ENCODE results near the gene ELL.

ELL gene

DNA sequence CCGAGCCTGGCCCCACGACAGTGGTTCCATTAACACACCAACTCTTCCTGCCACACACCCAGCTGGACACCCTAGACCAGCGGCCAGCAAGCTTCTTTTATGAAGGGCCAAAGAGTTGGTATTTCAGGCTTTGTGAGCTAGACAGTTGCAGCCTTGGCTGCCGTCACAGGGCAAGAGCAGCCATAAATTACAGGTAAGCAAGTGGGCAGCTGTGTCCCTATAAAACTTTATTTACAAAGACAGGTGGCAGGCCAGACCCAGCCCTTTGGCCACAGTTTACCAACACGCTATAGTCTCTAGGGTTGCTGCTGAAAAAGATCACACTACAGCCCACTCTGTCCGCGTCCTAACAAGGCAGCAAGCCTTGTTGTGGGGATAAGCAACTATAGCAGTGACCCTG lies 13.3 kb downstream of the ELL start:
- no peak overlapping the region for H3K9ac ChIP-seq (ENCODE audit: low read length)
- H3K27me3 ChIP-seq (ENCODE audit: control insufficient read depth, insufficient read depth, low read length): no peaks in the 10 kb centered on the region
- H3K36me3 ChIP-seq (ENCODE audit: control insufficient read depth, insufficient read depth, low read length): no peaks in the 10 kb centered on the region
- no peak overlapping the region for H3K4me3 ChIP-seq (ENCODE audit: low read length)
- no peaks in the 10 kb centered on the region for H3K9me3 ChIP-seq (ENCODE audit: control insufficient read depth, low read length)
- H3K4me1 ChIP-seq (ENCODE audit: control insufficient read depth, insufficient read depth, low read length): peaks cover 48% of the 10 kb centered on the region

- H3K36me3 ChIP-seq (ENCODE audit: control insufficient read depth, insufficient read depth, low read length): no peaks in the 10 kb centered on the region
- peaks cover 52% of the 10 kb centered on the region for H3K4me1 ChIP-seq (ENCODE audit: control insufficient read depth, insufficient read depth, low read length)
- no peaks in the 10 kb centered on the region for H3K27me3 ChIP-seq (ENCODE audit: control insufficient read depth, insufficient read depth, low read length)
- no peak overlapping the region for H3K9ac ChIP-seq (ENCODE audit: low read length)
- H3K9me3 ChIP-seq (ENCODE audit: control insufficient read depth, low read length): no peaks in the 10 kb centered on the region
- no peak overlapping the region for H3K4me3 ChIP-seq (ENCODE audit: low read length)
These were observed 14.0 kb downstream of the ELL start for GRCh38 chr19:18507727-18508440.

DNA sequence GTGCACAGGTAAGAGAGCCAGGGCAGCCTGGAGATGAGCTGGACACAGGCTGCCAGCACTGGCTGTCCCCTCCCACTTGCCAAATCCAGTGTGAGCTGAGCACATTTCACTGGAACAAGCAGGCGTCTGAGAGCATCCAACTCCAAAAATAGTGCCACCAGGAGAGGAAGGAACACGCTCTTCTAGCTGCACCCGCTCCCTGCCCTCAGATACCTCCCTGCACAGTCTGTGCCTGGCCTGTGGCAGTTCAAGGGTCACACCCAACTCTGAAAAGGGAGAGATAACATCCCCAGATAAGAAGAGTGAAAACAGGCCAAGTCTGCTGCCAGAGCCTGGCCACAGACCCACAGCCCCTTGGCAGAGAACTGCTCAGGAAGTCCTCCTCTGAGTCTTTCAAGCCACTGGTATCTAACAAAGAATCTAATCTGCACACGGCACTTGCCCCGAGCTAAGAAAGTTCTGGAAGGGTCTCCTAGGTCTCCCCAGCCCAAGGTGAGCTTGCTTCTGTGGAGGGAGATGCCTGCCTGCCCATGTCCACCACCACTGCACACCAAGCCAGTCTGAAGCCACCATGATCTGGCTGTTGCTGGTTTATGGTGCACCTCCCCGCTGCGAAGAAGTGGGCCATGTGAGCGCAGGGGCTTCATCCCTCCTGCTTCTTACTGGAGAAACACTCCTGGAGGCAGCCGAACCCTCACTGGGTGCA lies 14.7 kb downstream of the ELL start:
- Histone ChIP-seq H3K9ac (ENCODE audit: low read length) (no peak overlapping the region), H3K4me3 (ENCODE audit: low read length) (no peak overlapping the region), H3K4me1 (ENCODE audit: control insufficient read depth, insufficient read depth, low read length) (peaks cover 57% of the 10 kb centered on the region), H3K27me3 (ENCODE audit: control insufficient read depth, insufficient read depth, low read length) (no peaks in the 10 kb centered on the region), H3K36me3 (ENCODE audit: control insufficient read depth, insufficient read depth, low read length) (no peaks in the 10 kb centered on the region), H3K9me3 (ENCODE audit: control insufficient read depth, low read length) (no peaks in the 10 kb centered on the region)

DNA sequence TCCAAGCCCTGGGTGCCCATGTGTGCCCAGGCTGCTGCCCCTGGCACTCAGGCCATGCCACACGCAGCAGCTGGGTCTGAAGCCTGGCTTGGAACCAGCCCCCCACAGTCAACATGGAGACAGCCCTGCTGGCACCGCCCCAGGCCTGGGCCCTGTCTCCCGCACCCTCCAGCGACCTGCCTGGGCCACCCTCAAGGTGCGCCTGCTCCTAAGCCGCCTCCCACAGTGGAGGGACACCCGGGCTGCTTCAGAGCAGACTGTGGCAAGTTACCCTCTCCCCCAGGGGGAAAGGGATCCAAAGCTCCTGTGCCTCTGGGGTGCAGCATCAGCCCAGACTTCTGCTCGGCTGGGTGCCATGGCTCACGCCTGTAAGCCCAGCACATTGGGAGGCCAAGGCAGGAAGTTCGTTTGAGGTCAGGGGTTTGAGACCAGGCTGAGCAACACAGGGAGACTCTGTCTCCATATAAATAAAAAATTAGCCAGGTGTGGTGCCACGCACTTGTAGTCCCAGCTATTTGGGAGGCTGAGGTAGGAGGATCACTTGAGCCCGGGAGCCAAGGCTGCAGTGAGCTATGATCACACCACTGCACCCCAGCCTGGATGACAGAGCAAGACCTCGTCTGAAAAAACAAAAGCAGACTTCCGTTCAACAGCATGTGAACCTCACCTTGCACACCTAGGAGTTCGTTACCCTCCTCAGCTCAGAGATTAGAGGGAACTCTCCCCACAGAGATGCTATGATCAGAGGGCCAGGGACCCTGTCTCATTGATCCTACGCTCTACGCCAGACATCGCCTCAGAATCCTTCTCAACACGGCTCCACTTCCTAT lies 15.6 kb downstream of the ELL start:
- Histone ChIP-seq H3K27me3 (ENCODE audit: control insufficient read depth, insufficient read depth, low read length) (no peaks in the 10 kb centered on the region), H3K9me3 (ENCODE audit: control insufficient read depth, low read length) (no peaks in the 10 kb centered on the region), H3K9ac (ENCODE audit: low read length) (no peak overlapping the region), H3K4me1 (ENCODE audit: control insufficient read depth, insufficient read depth, low read length) (peaks cover 63% of the 10 kb centered on the region), H3K4me3 (ENCODE audit: low read length) (no peak overlapping the region), H3K36me3 (ENCODE audit: control insufficient read depth, insufficient read depth, low read length) (no peaks in the 10 kb centered on the region)

DNA sequence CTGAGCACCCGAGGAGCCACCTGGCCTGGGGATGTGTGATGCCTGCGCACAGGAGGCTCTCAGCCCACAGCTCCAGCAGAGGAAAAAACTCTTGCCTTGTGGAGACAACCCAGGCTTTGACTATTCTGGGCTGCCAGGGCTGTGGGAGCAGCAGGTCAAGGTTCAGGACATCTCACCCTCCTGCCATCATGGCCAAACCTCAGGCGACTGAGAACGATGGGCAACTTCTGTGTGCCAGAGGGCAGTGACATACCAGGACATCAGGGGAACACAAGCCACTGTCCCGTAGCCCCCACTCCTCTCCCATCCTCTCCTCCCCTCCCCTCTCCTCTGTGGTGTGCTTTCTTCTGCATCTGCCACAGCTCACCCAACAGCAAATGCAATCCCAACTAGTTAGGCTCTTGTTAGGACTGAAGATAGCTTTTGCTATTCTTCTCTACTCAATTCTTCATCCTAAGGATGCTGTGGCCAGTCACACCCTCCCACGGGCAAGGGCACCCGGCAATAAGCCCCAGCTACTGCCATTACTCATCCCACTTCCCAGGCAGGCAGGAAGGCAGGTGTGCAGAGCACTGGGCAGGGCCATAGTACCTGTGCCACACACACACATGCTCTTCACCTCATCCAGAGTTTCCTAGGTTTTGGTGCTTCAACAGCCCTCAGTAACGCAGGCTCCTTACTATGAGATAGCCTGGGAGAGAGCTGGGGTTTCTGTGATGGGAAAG lies 16.8 kb downstream of the ELL start:
- no peaks in the 10 kb centered on the region for H3K36me3 ChIP-seq (ENCODE audit: control insufficient read depth, insufficient read depth, low read length)
- peaks cover 63% of the 10 kb centered on the region for H3K4me1 ChIP-seq (ENCODE audit: control insufficient read depth, insufficient read depth, low read length)
- no peaks in the 10 kb centered on the region for H3K9me3 ChIP-seq (ENCODE audit: control insufficient read depth, low read length)
- H3K27me3 ChIP-seq (ENCODE audit: control insufficient read depth, insufficient read depth, low read length): no peaks in the 10 kb centered on the region
- H3K4me3 ChIP-seq (ENCODE audit: low read length): no peak overlapping the region
- H3K9ac ChIP-seq (ENCODE audit: low read length): no peak overlapping the region

GRCh38 chr19:18503971-18504885 lies 17.6 kb downstream of the ELL start:
- no peaks in the 10 kb centered on the region for H3K27me3 ChIP-seq (ENCODE audit: control insufficient read depth, insufficient read depth, low read length)
- H3K4me3 ChIP-seq (ENCODE audit: low read length): no peak overlapping the region
- peaks cover 60% of the 10 kb centered on the region for H3K4me1 ChIP-seq (ENCODE audit: control insufficient read depth, insufficient read depth, low read length)
- no peaks in the 10 kb centered on the region for H3K9me3 ChIP-seq (ENCODE audit: control insufficient read depth, low read length)
- no peaks in the 10 kb centered on the region for H3K36me3 ChIP-seq (ENCODE audit: control insufficient read depth, insufficient read depth, low read length)
- H3K9ac ChIP-seq (ENCODE audit: low read length): peak overlapping the region; percentile 8

DNA sequence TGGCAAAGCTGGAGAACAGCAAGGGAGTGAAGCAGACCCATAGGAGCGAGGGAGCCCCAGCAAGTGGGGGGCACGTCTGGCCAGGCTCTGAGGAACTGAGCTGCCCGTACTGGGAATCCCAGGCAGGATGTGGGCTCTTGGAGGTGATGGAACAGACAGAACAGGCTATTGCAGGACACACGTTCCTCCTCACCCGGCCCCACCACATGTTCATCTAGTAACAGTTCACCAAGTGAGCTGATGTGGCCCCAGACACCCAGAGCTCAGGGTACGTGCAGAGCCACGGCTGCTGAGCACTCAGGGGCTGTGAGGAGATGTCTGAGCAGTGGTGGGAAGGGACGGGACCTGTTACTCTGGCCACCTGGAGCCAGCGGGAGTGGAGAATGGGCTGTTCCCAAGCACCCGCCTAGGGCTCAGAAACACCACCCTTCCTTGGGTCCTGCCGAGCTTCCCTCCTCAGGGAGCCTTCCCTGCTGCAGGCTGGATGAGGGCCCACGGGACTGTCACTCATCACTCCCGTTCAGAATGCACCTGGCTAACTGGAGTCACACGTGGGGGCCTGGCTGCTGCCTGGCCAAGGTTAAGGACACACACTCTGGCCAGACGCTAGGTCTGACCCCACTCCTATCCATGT lies 18.4 kb downstream of the ELL start:
- Histone ChIP-seq H3K9ac (ENCODE audit: low read length) (peak overlapping the region; percentile 8), H3K4me3 (ENCODE audit: low read length) (no peak overlapping the region)

GRCh38 chr19:18502638-18503294 lies 19.1 kb downstream of the ELL start:
- H3K9ac ChIP-seq (ENCODE audit: low read length): no peak overlapping the region
- H3K36me3 ChIP-seq (ENCODE audit: control insufficient read depth, insufficient read depth, low read length): no peaks in the 10 kb centered on the region
- H3K9me3 ChIP-seq (ENCODE audit: control insufficient read depth, low read length): no peaks in the 10 kb centered on the region
- no peak overlapping the region for H3K4me3 ChIP-seq (ENCODE audit: low read length)
- H3K4me1 ChIP-seq (ENCODE audit: control insufficient read depth, insufficient read depth, low read length): peaks cover 58% of the 10 kb centered on the region
- no peaks in the 10 kb centered on the region for H3K27me3 ChIP-seq (ENCODE audit: control insufficient read depth, insufficient read depth, low read length)

More for the DNA sequence above, 18.4 kb downstream of the ELL start:
- Histone ChIP-seq H3K36me3 (ENCODE audit: control insufficient read depth, insufficient read depth, low read length) (no peaks in the 10 kb centered on the region), H3K27me3 (ENCODE audit: control insufficient read depth, insufficient read depth, low read length) (no peaks in the 10 kb centered on the region), H3K9me3 (ENCODE audit: control insufficient read depth, low read length) (no peaks in the 10 kb centered on the region), H3K4me1 (ENCODE audit: control insufficient read depth, insufficient read depth, low read length) (peaks cover 60% of the 10 kb centered on the region)

DNA sequence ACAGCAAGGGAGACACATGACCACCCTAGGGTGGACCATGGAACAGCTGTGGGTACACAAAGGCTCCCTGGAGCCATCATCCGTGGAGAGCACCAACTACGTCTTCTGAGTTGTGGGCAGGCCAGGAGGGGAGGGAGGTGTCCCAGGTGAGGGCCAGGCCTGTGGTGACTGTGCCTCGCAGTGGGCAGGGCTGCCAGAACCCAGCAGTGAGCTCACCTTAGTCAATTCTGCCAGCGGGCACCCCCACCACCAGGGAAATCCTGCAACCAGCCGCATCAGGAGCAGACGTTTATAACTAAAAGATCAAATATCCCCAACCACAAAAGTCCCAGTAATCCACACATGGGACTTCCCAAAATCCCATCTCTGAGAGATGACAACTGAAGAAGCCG lies 19.6 kb downstream of the ELL start:
- no peaks in the 10 kb centered on the region for H3K27me3 ChIP-seq (ENCODE audit: control insufficient read depth, insufficient read depth, low read length)
- H3K4me1 ChIP-seq (ENCODE audit: control insufficient read depth, insufficient read depth, low read length): peaks cover 54% of the 10 kb centered on the region
- no peak overlapping the region for H3K4me3 ChIP-seq (ENCODE audit: low read length)
- H3K9me3 ChIP-seq (ENCODE audit: control insufficient read depth, low read length): no peaks in the 10 kb centered on the region
- no peak overlapping the region for H3K9ac ChIP-seq (ENCODE audit: low read length)
- H3K36me3 ChIP-seq (ENCODE audit: control insufficient read depth, insufficient read depth, low read length): no peaks in the 10 kb centered on the region

DNA sequence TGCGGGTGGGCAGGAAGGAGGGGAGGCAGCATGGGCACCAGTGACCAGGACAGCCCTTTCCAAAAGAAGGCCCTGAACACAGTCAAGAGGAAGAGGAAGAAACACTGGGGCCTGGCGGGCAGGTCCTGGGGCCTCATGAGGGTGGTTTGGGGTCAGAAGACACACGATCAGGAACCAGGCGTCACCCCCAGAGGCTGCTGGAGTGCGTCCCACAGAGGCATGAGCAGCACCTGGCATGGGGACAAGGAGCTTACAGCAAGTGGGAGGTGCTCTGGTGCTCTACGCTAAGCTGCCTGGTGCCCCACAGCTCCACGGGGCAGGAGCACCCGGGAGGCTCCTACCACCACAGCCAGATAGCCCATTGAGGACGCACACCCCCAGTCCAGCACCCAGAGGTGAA lies 20.0 kb downstream of the ELL start:
- H3K9ac ChIP-seq (ENCODE audit: low read length): no peak overlapping the region
- no peaks in the 10 kb centered on the region for H3K36me3 ChIP-seq (ENCODE audit: control insufficient read depth, insufficient read depth, low read length)
- peaks cover 54% of the 10 kb centered on the region for H3K4me1 ChIP-seq (ENCODE audit: control insufficient read depth, insufficient read depth, low read length)
- H3K4me3 ChIP-seq (ENCODE audit: low read length): no peak overlapping the region
- no peaks in the 10 kb centered on the region for H3K27me3 ChIP-seq (ENCODE audit: control insufficient read depth, insufficient read depth, low read length)
- H3K9me3 ChIP-seq (ENCODE audit: control insufficient read depth, low read length): no peaks in the 10 kb centered on the region
